SK-N-SH treated with all-trans-retinoic acid at 6 μM for 48 hours (cell line): ENCODE measurements around the gene PCDHGA10.
"Not testable (repeated sequence)": the region's sequence is repeated elsewhere in the genome, so short reads cannot be mapped to it uniquely, and the experiment has no call there.

Experiments used
- ATAC-seq: fragments of 200-7000 bp; cut with Tn5 transposase; 3 replicates; pipeline ENCODE4 v1.9.1; 2020; ENCODE audit warnings: mild to moderate bottlenecking, moderate library complexity
- ARNTL ChIP-seq: fragments of 450-650 bp; formaldehyde crosslinking; IDR thresholded peaks from 2 replicates; pipeline ENCODE4 v1.5.0; 2020; ENCODE audit warnings: low read depth, mild to moderate bottlenecking, moderate library complexity, borderline replicate concordance
- BACH2 ChIP-seq: fragments of 250-450 bp; sonication (Bioruptor Pico); IDR thresholded peaks from 2 replicates; pipeline ENCODE4 v1.9.0; 2021; ENCODE audit warnings: mild to moderate bottlenecking, borderline replicate concordance
- CREB5 ChIP-seq: fragments of 250-450 bp; sonication (Bioruptor Pico); IDR thresholded peaks from 2 replicates; pipeline ENCODE4 v1.5.1; 2020; ENCODE audit warnings: low read depth, mild to moderate bottlenecking, moderate library complexity
- CSRNP3 ChIP-seq: fragments of 250-450 bp; sonication (Bioruptor Pico); IDR thresholded peaks from 2 replicates; pipeline ENCODE4 v1.5.1; 2021; ENCODE audit warnings: mild to moderate bottlenecking, moderate library complexity
- ESRRG ChIP-seq: fragments of 250-450 bp; sonication (Bioruptor Pico); IDR thresholded peaks from 2 replicates; pipeline ENCODE4 v1.6.1; 2021; ENCODE audit warnings: mild to moderate bottlenecking
- GLIS3 ChIP-seq: fragments of 250-450 bp; sonication (Bioruptor Pico); IDR thresholded peaks from 2 replicates; pipeline ENCODE4 v1.5.0; 2020; ENCODE audit warnings: mild to moderate bottlenecking, moderate library complexity
- ISL1 ChIP-seq: fragments of 250-450 bp; sonication (Bioruptor Pico); IDR thresholded peaks from 2 replicates; pipeline ENCODE4 v2.1.2; 2022; ENCODE audit warnings: mild to moderate bottlenecking, moderate library complexity
- OSR1 ChIP-seq: fragments of 250-450 bp; sonication (Bioruptor Pico); IDR thresholded peaks from 2 replicates; pipeline ENCODE4 v1.8.0; 2022; ENCODE audit warnings: moderate library complexity, mild to moderate bottlenecking, inconsistent platforms
- PATZ1 ChIP-seq: fragments of 250-450 bp; sonication (Bioruptor Pico); IDR thresholded peaks from 2 replicates; pipeline ENCODE4 v1.8.0; 2020; ENCODE audit warnings: mild to moderate bottlenecking, moderate library complexity, borderline replicate concordance
- POU6F1 ChIP-seq: fragments of 250-450 bp; sonication (Bioruptor Pico); IDR thresholded peaks from 2 replicates; pipeline ENCODE4 v1.8.0; 2021; ENCODE audit warnings: low read depth, mild to moderate bottlenecking, moderate library complexity, borderline replicate concordance
- PPARA ChIP-seq: fragments of 250-450 bp; sonication (Bioruptor Pico); IDR thresholded peaks from 2 replicates; pipeline ENCODE4 v1.5.0; 2020; ENCODE audit warnings: mild to moderate bottlenecking, borderline replicate concordance
- RARB ChIP-seq: fragments of 250-450 bp; sonication (Bioruptor Pico); IDR thresholded peaks from 2 replicates; pipeline ENCODE4 v1.8.0; 2021; ENCODE audit warnings: mild to moderate bottlenecking, moderate library complexity
- SNAI2 ChIP-seq: fragments of 250-450 bp; sonication (Bioruptor Pico); IDR thresholded peaks from 2 replicates; pipeline ENCODE4 v1.5.0; 2020; ENCODE audit warnings: mild to moderate bottlenecking, moderate library complexity
- TCF4 ChIP-seq: fragments of 250-450 bp; sonication (Bioruptor Pico); IDR thresholded peaks from 2 replicates; pipeline ENCODE4 v1.8.0; 2021; ENCODE audit warnings: mild to moderate bottlenecking, moderate library complexity, borderline replicate concordance
- TOX ChIP-seq: fragments of 250-450 bp; sonication (Bioruptor Pico); IDR thresholded peaks from 2 replicates; pipeline ENCODE4 v1.8.0; 2021; ENCODE audit warnings: mild to moderate bottlenecking, moderate library complexity, borderline replicate concordance
- TSHZ2 ChIP-seq: fragments of 250-450 bp; sonication (Bioruptor Pico); IDR thresholded peaks from 2 replicates; pipeline ENCODE4 v1.5.0; 2020; ENCODE audit warnings: mild to moderate bottlenecking, moderate library complexity
- ZFP30 ChIP-seq: fragments of 450-650 bp; formaldehyde crosslinking; IDR thresholded peaks from 2 replicates; pipeline ENCODE4 v1.5.0; 2022; ENCODE audit warnings: mild to moderate bottlenecking, moderate library complexity
- ZNF565 ChIP-seq: fragments of 450-650 bp; formaldehyde crosslinking; conservative IDR thresholded peaks from 2 replicates; pipeline ENCODE4 v1.5.0; 2020; ENCODE audit warnings: low read depth, mild to moderate bottlenecking, moderate library complexity
- ZNF70 ChIP-seq: fragments of 450-650 bp; formaldehyde crosslinking; IDR thresholded peaks from 2 replicates; pipeline ENCODE4 v1.5.0; 2020; ENCODE audit warnings: mild to moderate bottlenecking, moderate library complexity
- ZNF8 ChIP-seq: fragments of 450-650 bp; formaldehyde crosslinking; IDR thresholded peaks from 2 replicates; pipeline ENCODE4 v1.5.0; 2020; ENCODE audit warnings: mild to moderate bottlenecking, moderate library complexity

The PCDHGA10 gene

GRCh38 chr5:141430332-141431113, 17.7 kb downstream of the PCDHGA10 start, which contains the start of gene PCDHGA12:
PCDHGA12 (plus strand) TSS chr5:141430507; CDS start chr5:141430760, 253 bp downstream.
- TF ChIP-seq ZNF8 (CRISPR knock-in tag) (no peak), BACH2 (CRISPR knock-in tag) (no peak), ARNTL (CRISPR knock-in tag) (no peak), ZNF565 (no peak), GLIS3 (no peak), SNAI2 (CRISPR knock-in tag) (no peak), PPARA (CRISPR knock-in tag) (no peak)
- TF ChIP-seq, all 23 proteins: peak for 0
- no peak for ATAC-seq

- TF ChIP-seq TOX (CRISPR knock-in tag) (no peak), TSHZ2 (CRISPR knock-in tag) (no peak), ZFP30 (CRISPR knock-in tag) (no peak), CSRNP3 (CRISPR knock-in tag) (no peak), GLIS3 (no peak), ISL1 (no peak), RARB (no peak), OSR1 (CRISPR knock-in tag) (no peak), CREB5 (no peak), ARNTL (CRISPR knock-in tag) (no peak), ZNF565 (no peak), SNAI2 (CRISPR knock-in tag) (no peak), PATZ1 (CRISPR knock-in tag) (no peak), ZNF8 (CRISPR knock-in tag) (no peak), TCF4 (CRISPR knock-in tag) (no peak), ESRRG (no peak), ZNF70 (no peak), POU6F1 (CRISPR knock-in tag) (no peak)
- TF ChIP-seq, all 23 proteins: peak for 0
- no peak for ATAC-seq
Measured at GRCh38 chr5:141431286-141431685, 18.5 kb downstream of the PCDHGA10 start.

- ATAC-seq = not testable (repeated sequence)
Measured at GRCh38 chr5:141432308-141432707, 19.5 kb downstream of the PCDHGA10 start.

- not testable (repeated sequence) for ATAC-seq
Measured at GRCh38 chr5:141432726-141433125, 19.9 kb downstream of the PCDHGA10 start.
